Loucy (cell line): ENCODE results near the gene HSD17B7.

ENCODE experiments used
- H2AFZ ChIP-seq: fragments of 200-600 bp; sonication (generic); 2 replicates; pipeline ENCODE4 v1.6.0; 2016; ENCODE audit warnings: antibody characterized with exemption, mild to moderate bottlenecking, low read length, moderate library complexity
- H3F3A ChIP-seq: fragments of 200-600 bp; 2 replicates; pipeline ENCODE4 v1.6.0; 2016; ENCODE audit warnings: antibody characterized with exemption, low read depth, mild to moderate bottlenecking
- H3K27me3 ChIP-seq: fragments of 200-600 bp; sonication (generic); 2 replicates; pipeline ENCODE4 v1.6.1; 2014; ENCODE audit warnings: low read length, mild to moderate bottlenecking; ENCODE audit not compliant: insufficient read depth, poor library complexity, severe bottlenecking
- H3K36me3 ChIP-seq: fragments of 200-600 bp; sonication (generic); 2 replicates; pipeline ENCODE4 v1.6.1; 2016; ENCODE audit warnings: low read length; ENCODE audit not compliant: insufficient read depth
- H3K4me1 ChIP-seq: fragments of 200-600 bp; sonication (generic); 2 replicates; pipeline ENCODE4 v1.5.1; 2014; ENCODE audit warnings: low read length, mild to moderate bottlenecking; ENCODE audit not compliant: insufficient read depth, poor library complexity, severe bottlenecking
- H3K4me2 ChIP-seq: fragments of 200-600 bp; sonication (generic); 2 replicates; pipeline ENCODE4 v1.6.0; 2014; ENCODE audit warnings: antibody characterized with exemption, low read length, low read depth, mild to moderate bottlenecking; ENCODE audit not compliant: poor library complexity, severe bottlenecking
- H3K4me3 ChIP-seq: fragments of 200-600 bp; sonication (generic); 2 replicates; pipeline ENCODE4 v1.5.1; 2014; ENCODE audit warnings: low read length, mild to moderate bottlenecking, mixed read lengths; ENCODE audit not compliant: poor library complexity, severe bottlenecking
- H3K79me2 ChIP-seq: fragments of 200-600 bp; sonication (generic); 2 replicates; pipeline ENCODE4 v1.6.1; 2014; ENCODE audit warnings: low read length; ENCODE audit not compliant: insufficient read depth
- H3K9ac ChIP-seq: fragments of 200-600 bp; sonication (generic); 2 replicates; pipeline ENCODE4 v1.6.0; 2014; ENCODE audit warnings: mild to moderate bottlenecking, low read depth, low read length, moderate library complexity; ENCODE audit not compliant: poor library complexity, severe bottlenecking
- H3K9me2 ChIP-seq: fragments of 200-600 bp; sonication (generic); replicated peaks from 2 replicates; pipeline ENCODE4 v1.6.1; 2016; ENCODE audit warnings: low read depth, low read length, mixed read lengths
- H3K9me3 ChIP-seq: fragments of 200-600 bp; sonication (generic); 2 replicates; pipeline ENCODE4 v1.6.1; 2014; ENCODE audit warnings: mild to moderate bottlenecking, antibody characterized with exemption, low read length, low read depth; ENCODE audit not compliant: insufficient read depth
- H4K20me1 ChIP-seq: fragments of 200-600 bp; sonication (generic); 2 replicates; pipeline ENCODE4 v1.6.0; 2014; ENCODE audit warnings: antibody characterized with exemption, low read length, mild to moderate bottlenecking; ENCODE audit not compliant: insufficient read depth, poor library complexity, severe bottlenecking
- CTCF ChIP-seq: fragments of 200-600 bp; sonication (generic); conservative IDR thresholded peaks from 2 replicates; pipeline ENCODE4 v1.5.1; 2014; ENCODE audit warnings: mild to moderate bottlenecking, antibody characterized with exemption, low read length
- EZH2phosphoT487 ChIP-seq: fragments of 200-600 bp; IDR thresholded peaks from 2 replicates; pipeline ENCODE4 v1.6.1; 2018; ENCODE audit warnings: antibody characterized with exemption, mild to moderate bottlenecking, moderate library complexity, borderline replicate concordance

HSD17B7 gene

DNA sequence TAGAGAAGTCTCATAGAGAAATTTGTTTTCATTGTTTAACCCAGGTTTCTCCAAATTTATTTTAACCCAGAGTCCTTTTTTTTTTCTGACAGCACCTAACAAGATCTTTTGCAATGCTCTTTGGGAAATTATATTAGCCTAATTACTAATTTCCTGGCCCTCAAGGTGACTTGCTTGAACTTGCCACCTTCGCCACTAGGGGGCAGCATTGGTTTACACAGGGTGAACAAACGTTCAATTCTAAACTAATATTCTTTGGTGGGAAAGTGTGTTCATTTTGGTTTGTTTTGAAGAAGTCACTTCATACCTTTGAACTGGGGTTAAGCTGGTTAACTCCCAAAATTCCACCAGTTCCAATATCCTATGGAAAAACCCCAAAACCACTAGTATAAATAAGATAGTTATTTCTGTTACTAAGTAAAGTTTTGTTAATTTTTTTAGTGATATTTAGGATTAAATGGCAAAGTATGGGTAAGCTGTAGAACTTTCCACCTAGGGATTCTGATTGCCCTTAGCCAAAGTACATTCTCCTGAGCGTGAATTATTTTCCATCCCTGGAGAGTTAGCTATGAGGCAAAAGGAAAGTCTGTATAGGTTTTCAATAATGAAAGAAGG lies 57.4 kb downstream of the HSD17B7 start:
- Histone ChIP-seq H3K36me3 (no peaks in the 10 kb centered on the region), H3K4me3 (no peak overlapping the region), H3K9me2 (no peaks in the 10 kb centered on the region), H3K9me3 (no peaks in the 10 kb centered on the region), H2AFZ (peak overlapping the region; percentile 22; the same call in 1 of the 2 replicates), H3K79me2 (no peaks in the 10 kb centered on the region), H3K4me2 (no peak overlapping the region), H3K4me1 (no peaks in the 10 kb centered on the region), H3F3A (no peaks in the 10 kb centered on the region), H3K9ac (no peak overlapping the region), H3K27me3 (no peaks in the 10 kb centered on the region), H4K20me1 (no peaks in the 10 kb centered on the region)
- TF ChIP-seq CTCF (peak; percentile 94), EZH2phosphoT487 (no peak)

DNA sequence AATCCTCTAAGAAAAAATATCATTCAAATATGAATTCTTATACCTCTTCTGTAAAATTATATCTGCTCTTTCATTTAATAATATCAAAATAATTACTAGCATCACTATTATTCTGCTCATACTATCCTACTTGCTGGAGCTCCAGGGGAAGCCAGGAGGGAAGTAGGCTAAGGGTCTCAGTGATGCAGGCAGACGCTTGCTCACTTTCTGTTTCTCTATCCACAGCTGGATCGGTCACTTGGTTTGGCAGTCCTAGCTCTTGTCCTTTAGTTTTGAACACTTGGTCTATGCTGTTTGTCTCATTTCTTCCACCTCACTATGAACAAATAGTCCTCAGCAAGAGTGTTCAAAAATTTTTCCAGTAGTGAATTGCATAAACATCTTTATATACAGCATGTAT lies 59.2 kb downstream of the HSD17B7 start:
- no peak for TF ChIP-seq EZH2phosphoT487
- TF ChIP-seq CTCF = no peak
- Histone ChIP-seq H3K9me3 (no peaks in the 10 kb centered on the region), H4K20me1 (no peaks in the 10 kb centered on the region), H2AFZ (no peak overlapping the region), H3K79me2 (no peaks in the 10 kb centered on the region), H3K4me1 (no peaks in the 10 kb centered on the region), H3K4me2 (no peak overlapping the region), H3K4me3 (no peak overlapping the region), H3K9me2 (no peaks in the 10 kb centered on the region), H3K27me3 (no peaks in the 10 kb centered on the region), H3K9ac (no peak overlapping the region), H3F3A (no peaks in the 10 kb centered on the region), H3K36me3 (no peaks in the 10 kb centered on the region)

- Histone ChIP-seq H3K4me2 (no peak overlapping the region), H2AFZ (no peak overlapping the region), H4K20me1 (no peaks in the 10 kb centered on the region), H3K9me3 (no peaks in the 10 kb centered on the region), H3K9me2 (no peaks in the 10 kb centered on the region), H3K4me1 (no peaks in the 10 kb centered on the region), H3F3A (no peaks in the 10 kb centered on the region), H3K79me2 (no peaks in the 10 kb centered on the region), H3K9ac (no peak overlapping the region), H3K36me3 (no peaks in the 10 kb centered on the region), H3K4me3 (no peak overlapping the region), H3K27me3 (no peaks in the 10 kb centered on the region)
- TF ChIP-seq CTCF = no peak
- TF ChIP-seq EZH2phosphoT487 = no peak
Observed at GRCh38 chr1:162851341-162851740, 60.8 kb downstream of the HSD17B7 start.
